CD4-positive, alpha-beta T cell (primary cell): ENCODE measurements around the gene CDK5RAP2. TPM values are rescaled to one million over a fixed set of nuclear protein-coding genes. Genes with fewer than 3 reads are reported as not detected.

Experiments used
- ATAC-seq: fragments of 200-7000 bp; cut with Tn5 transposase; one replicate; pipeline ENCODE4 v1.10.0; 2022; ENCODE audit warnings: mild to moderate bottlenecking; ENCODE audit not compliant: poor library complexity
- CTCF ChIA-PET: fragments of 350-600 bp; sonication (Branson Sonifier 250); formaldehyde crosslinking; loops from one replicate; lab custom pipeline; 2021; ENCODE audit warnings: antibody characterized with exemption, inconsistent platforms; lab: Charles Lee
- POLR2A ChIA-PET: fragments of 350-600 bp; sonication (Branson Sonifier 250); formaldehyde crosslinking; loops from one replicate; lab custom pipeline; 2021; ENCODE audit warnings: antibody characterized with exemption, inconsistent platforms; lab: Charles Lee
- DNase-seq, 14 experiments: peaks; one replicate each; pipeline ENCODE4 v3.0.0-alpha.2; 2013 to 2020; ENCODE audit warnings: mixed read lengths in 2 of 14
- H3K27ac ChIP-seq, 2 donors: one replicate each; pipeline versions ENCODE4 v1.5.1 to v1.7.0; 2013; ENCODE audit warnings: low read length in 2 of 2, low read depth in 1 of 2, mild to moderate bottlenecking in 1 of 2
- H3K27me3 ChIP-seq, 2 experiments: 1 replicate in 1 of 2; 2 replicates in 1 of 2; pipeline versions ENCODE4 v1.6.1 to v1.7.0; 2013; ENCODE audit warnings: low read length in 2 of 2, control low read depth in 1 of 2, mild to moderate bottlenecking in 1 of 2, moderate library complexity in 1 of 2; ENCODE audit not compliant: insufficient read depth in 2 of 2, control insufficient read depth in 1 of 2
- H3K36me3 ChIP-seq: one replicate; pipeline ENCODE4 v1.6.1; 2013; ENCODE audit warnings: low read length, control low read depth; ENCODE audit not compliant: insufficient read depth
- H3K4me1 ChIP-seq: one replicate; pipeline ENCODE4 v1.6.1; 2013; ENCODE audit warnings: low read length, control low read depth; ENCODE audit not compliant: insufficient read depth
- H3K4me3 ChIP-seq: one replicate; pipeline ENCODE4 v1.5.1; 2013; ENCODE audit warnings: mild to moderate bottlenecking, low read length, moderate library complexity
- H3K9me3 ChIP-seq, 2 experiments: 1 replicate in 1 of 2; 2 replicates in 1 of 2; pipeline versions ENCODE4 v1.6.1 to v1.7.0; 2013; ENCODE audit warnings: low read length in 2 of 2, mild to moderate bottlenecking in 2 of 2, control low read depth in 1 of 2, moderate library complexity in 1 of 2; ENCODE audit not compliant: control insufficient read depth in 1 of 2, insufficient read depth in 1 of 2
- H3K27ac Mint-ChIP-seq: one replicate; pipeline ENCODE4 v1.8.0; 2020; ENCODE audit warnings: mixed read lengths
- H3K27me3 Mint-ChIP-seq: one replicate; pipeline ENCODE4 v1.8.0; 2021; ENCODE audit warnings: mixed read lengths
- H3K36me3 Mint-ChIP-seq: one replicate; pipeline ENCODE4 v1.8.0; 2021; ENCODE audit warnings: low read depth, mixed read lengths
- H3K4me1 Mint-ChIP-seq: one replicate; pipeline ENCODE4 v1.8.0; 2021; ENCODE audit warnings: low read depth, mixed read lengths
- H3K4me3 Mint-ChIP-seq: one replicate; pipeline ENCODE4 v1.8.0; 2020; ENCODE audit warnings: mild to moderate bottlenecking, mixed read lengths
- H3K9me3 Mint-ChIP-seq: one replicate; pipeline ENCODE4 v1.8.0; 2020; ENCODE audit warnings: mixed read lengths
- CTCF ChIP-seq: fragments of 200-600 bp; IDR thresholded peaks from one replicate; pipeline ENCODE4 v1.8.0; 2022; ENCODE audit warnings: antibody characterized with exemption, mild to moderate bottlenecking
- intact Hi-C, 2 experiments: fragments of 100-400 bp; cut with DNase I in 1 of 2; cut with micrococcal nuclease in 1 of 2; formaldehyde crosslinking; loops; one replicate each; pipeline versions ENCODE4 v1.15.1 to v1.9.0; 2023 to 2025; cut with DNase I, micrococcal nuclease
- total RNA-seq, 174 experiments: library from RNA in 2 of 174; stranded (reverse) in 2 of 174; gene quantifications; one replicate each; pipeline ENCODE4 v1.2.3 and lab custom pipeline; 2021 to 2026

CDK5RAP2 gene
- total RNA-seq, 2 experiments from 2014 or later, result 55.0 to 56.0 TPM

- Mint-ChIP-seq H3K9me3 (no peaks in the 10 kb centered on the region), H3K27ac (no peak overlapping the region), H3K27me3 (no peaks in the 10 kb centered on the region), H3K4me1 (no peaks in the 10 kb centered on the region), H3K4me3 (no peak overlapping the region), H3K36me3 (no peaks in the 10 kb centered on the region)
- Histone ChIP-seq H3K36me3 (no peaks in the 10 kb centered on the region), H3K4me3 (no peak overlapping the region), H3K27me3 (no peaks in the 10 kb centered on the region), H3K4me1 (no peaks in the 10 kb centered on the region), H3K9me3 (peaks cover 0 to 5% of the 10 kb centered on the region in 2 experiments), H3K27ac (no peak overlapping the region)
- no peak for ATAC-seq
- no peak for DNase-seq
- POLR2A ChIA-PET, result no interaction called here
- no peak for TF ChIP-seq CTCF
- CTCF ChIA-PET, result no interaction called here
- intact Hi-C loops, result no loop called here
These were observed 211.2 kb downstream of the CDK5RAP2 start for GRCh38 chr9:120368799-120369198.

GRCh38 chr9:120366644-120367019 is 213.3 kb downstream of the CDK5RAP2 start:
- Mint-ChIP-seq H3K4me3 (no peak overlapping the region), H3K9me3 (no peaks in the 10 kb centered on the region), H3K36me3 (no peaks in the 10 kb centered on the region), H3K27me3 (no peaks in the 10 kb centered on the region), H3K4me1 (no peaks in the 10 kb centered on the region), H3K27ac (no peak overlapping the region)
- intact Hi-C loops, result no loop called here
- no peaks in the 10 kb centered on the region for H3K36me3 ChIP-seq
- H3K4me3 ChIP-seq, result no peak overlapping the region
- no peak for TF ChIP-seq CTCF
- no peak for DNase-seq
- no peak overlapping the region for H3K27ac ChIP-seq
- ChIA-PET POLR2A (no interaction called here), CTCF (no interaction called here)
- H3K27me3 ChIP-seq, result no peaks in the 10 kb centered on the region
- H3K9me3 ChIP-seq, result peaks cover 0 to 5% of the 10 kb centered on the region in 2 experiments
- ATAC-seq, result no peak
- H3K4me1 ChIP-seq, result no peaks in the 10 kb centered on the region

GRCh38 chr9:120365386-120365785 is 214.6 kb downstream of the CDK5RAP2 start:
- H3K4me1 ChIP-seq, result no peaks in the 10 kb centered on the region
- Mint-ChIP-seq H3K27ac (no peak overlapping the region), H3K27me3 (no peaks in the 10 kb centered on the region), H3K9me3 (no peaks in the 10 kb centered on the region), H3K4me1 (no peaks in the 10 kb centered on the region), H3K36me3 (no peaks in the 10 kb centered on the region), H3K4me3 (no peak overlapping the region)
- no peaks in the 10 kb centered on the region for H3K36me3 ChIP-seq
- DNase-seq, result no peak
- TF ChIP-seq CTCF, result no peak
- intact Hi-C loops, result no loop called here
- ChIA-PET POLR2A (no interaction called here), CTCF (no interaction called here)
- H3K4me3 ChIP-seq, result no peak overlapping the region
- no peaks in the 10 kb centered on the region for H3K27me3 ChIP-seq
- ATAC-seq, result no peak
- no peak overlapping the region for H3K27ac ChIP-seq
- H3K9me3 ChIP-seq, result peaks cover 0 to 5% of the 10 kb centered on the region in 2 experiments
